HPDE6-E6E7 (cell line): ENCODE data around the gene SLC10A4.
"Not testable (repeated sequence)": the region's sequence is repeated elsewhere in the genome, so short reads cannot be mapped to it uniquely, and the experiment has no call there.

Experiments
- DNase-seq: peaks from one replicate; pipeline ENCODE4 v3.0.0; 2011; ENCODE audit warnings: missing footprints; ENCODE audit errors: extremely low spot score

Gene SLC10A4, protein sequence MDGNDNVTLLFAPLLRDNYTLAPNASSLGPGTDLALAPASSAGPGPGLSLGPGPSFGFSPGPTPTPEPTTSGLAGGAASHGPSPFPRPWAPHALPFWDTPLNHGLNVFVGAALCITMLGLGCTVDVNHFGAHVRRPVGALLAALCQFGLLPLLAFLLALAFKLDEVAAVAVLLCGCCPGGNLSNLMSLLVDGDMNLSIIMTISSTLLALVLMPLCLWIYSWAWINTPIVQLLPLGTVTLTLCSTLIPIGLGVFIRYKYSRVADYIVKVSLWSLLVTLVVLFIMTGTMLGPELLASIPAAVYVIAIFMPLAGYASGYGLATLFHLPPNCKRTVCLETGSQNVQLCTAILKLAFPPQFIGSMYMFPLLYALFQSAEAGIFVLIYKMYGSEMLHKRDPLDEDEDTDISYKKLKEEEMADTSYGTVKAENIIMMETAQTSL

DNA sequence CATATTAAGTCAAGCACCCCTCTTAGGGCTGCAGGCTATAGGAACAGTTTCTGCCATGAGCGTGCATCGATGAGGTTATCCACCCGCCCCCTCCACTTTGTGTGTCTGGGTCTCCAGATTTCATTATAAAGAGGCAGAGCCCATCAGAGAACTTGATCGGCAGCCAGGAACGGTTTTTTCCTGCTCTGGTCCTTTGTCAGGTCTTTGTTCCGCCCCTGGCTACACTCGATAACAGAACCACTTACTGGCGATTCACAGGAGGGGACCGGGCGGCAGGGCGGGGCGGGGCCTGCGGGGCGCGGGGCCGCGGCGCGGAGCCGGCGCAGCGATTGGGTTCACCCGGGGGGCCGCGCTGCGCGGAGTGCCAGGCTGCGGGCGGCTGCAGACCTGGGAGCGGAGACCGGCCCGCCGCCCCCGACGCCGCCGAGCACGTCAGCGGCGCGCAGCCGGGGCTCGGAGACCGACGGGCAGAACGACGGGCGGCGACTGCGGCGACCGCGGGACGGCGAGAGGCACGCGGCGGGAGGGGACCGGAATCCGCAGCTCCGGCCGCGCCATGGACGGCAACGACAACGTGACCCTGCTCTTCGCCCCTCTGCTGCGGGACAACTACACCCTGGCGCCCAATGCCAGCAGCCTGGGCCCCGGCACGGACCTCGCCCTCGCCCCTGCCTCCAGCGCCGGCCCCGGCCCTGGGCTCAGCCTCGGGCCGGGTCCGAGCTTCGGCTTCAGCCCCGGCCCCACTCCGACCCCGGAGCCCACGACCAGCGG lies at the start of gene SLC10A4:
SLC10A4 (plus strand) TSS at position 338 of the 771 bp plus-strand sequence; CDS start at position 557, 219 bp downstream.
- DNase-seq = no peak

DNA sequence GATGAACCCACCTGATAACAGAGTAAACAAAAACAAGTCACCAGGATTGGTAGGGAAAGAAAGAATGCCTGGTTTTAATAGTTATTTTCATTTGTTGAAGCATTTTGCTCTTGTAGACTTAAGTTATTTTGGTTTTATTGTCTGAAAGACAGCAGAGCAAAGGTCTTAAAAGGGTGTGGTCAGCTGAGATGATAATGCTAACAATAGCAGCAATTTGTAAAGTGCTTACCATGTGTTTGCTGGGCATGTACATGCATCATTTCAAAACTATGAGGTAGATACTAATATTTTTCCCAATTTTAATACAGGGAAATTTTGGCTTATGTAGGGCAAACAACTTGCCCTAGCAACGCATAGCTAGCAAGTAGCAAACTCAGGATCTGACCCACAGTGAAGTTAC lies 46.8 kb upstream of the SLC10A4 start:
- no peak for DNase-seq

DNA sequence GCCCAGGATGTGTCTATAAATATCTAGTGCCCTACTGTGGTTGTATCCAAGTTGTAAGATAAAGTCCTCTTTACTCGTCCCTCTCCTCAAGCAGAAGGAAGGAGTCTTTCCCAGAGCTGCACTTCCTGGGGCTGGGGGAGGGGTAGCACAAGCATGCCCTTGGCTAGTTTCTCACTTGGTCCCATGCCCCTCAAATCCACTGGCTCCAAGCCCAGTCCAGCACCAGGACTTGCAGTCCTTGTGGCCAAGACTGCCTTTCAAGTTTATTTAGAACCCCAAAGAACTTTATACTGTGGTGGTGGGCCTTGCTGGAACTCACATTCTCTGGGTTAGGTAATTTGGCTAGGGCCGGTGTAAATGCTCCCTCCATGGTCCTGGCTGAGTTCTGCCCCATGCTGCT lies 43.2 kb upstream of the SLC10A4 start:
- DNase-seq = no peak

DNA sequence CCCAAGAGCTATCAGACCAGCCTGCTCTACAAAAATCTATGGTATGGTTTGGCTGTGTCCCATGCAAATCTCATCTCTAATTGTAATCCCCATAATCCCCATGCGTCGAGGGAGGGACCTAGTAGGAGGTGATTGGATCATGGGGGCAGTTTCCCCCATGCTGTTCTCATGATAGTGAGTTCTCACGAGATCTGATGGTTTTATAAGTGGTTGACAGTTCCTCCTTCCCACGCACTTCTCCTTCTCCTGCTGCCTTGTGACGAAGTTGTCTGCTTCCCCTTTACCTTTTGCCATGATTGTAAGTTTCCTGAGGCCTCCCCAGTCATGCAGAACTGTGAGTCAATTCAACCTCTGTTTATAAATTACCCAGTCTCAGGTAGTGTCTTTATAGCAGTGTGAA lies 42.2 kb upstream of the SLC10A4 start:
- not testable (repeated sequence) for DNase-seq

DNA sequence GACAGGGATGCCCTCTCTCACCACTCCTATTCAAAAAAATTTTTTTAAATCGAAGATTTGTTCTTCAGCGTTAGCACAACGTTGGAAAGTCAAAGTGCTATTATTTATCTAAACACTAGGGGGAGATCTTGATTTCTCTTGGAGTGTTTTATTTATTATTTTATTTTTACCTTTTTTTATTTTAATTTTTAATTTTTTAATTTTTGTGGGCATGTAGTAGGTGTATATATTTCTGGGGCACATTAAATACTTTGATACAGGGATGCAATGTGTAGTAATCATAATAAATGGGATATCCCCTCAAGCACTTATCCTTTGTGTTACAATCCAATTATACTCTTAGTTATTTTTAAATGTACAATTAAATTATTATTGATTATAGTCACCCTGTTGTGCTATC lies 37.4 kb upstream of the SLC10A4 start:
- no peak for DNase-seq

DNA sequence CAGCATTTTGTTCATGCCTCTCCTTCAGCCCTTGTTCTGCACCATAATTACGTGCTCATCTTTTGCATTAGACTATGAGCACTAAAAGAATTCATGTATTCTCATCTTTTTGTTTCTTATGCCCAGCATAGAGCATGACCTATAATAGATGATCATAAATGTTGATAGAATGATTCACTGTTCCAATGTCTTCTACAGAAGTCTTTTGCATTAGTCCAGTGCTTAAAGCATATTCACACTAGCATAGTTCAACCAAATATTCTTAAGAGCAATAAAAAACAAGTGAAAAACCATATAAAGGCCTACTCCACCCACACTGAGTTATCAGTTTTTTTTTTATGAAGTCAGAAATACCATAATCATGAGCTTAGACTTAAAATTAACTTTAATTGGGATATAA lies 36.5 kb upstream of the SLC10A4 start:
- no peak for DNase-seq

DNA sequence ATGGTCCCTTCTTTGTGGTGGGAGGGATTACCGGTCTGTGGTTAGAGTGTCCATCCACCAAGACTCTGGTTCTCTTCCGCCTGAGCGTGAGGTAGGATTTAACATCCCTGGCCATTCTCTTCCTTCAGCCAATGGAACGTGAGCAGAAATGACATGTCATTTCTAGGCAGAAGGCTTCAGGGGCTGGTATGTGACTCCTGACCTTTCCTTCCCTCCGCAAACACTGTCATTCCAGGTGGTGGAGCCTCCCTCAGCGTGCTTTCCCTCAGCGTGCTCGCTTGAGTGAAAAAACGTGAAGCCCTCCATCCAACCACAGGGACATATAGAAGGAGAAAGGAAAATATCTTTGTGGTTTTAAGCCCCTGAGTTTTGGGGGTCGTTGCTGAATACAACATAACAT lies 34.0 kb upstream of the SLC10A4 start:
- no peak for DNase-seq

DNA sequence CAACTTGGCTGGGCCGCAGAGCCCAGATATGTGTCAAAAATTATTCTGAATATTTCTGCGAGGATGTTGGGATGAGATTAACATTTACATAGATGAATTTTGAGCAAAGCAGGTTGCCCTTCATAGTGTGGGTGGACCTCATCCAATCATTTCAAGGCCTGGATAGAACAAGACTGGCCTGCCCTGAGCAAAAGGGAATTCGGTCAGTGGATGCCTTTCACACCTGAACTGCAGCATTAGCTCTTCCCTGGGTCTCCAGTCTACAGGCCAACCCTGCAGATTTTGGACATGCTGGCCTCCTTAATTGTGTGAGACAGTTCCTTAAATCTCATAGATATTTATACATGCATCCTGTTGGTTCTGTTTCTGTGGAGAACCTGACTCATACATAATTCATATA lies 32.4 kb upstream of the SLC10A4 start:
- no peak for DNase-seq

DNA sequence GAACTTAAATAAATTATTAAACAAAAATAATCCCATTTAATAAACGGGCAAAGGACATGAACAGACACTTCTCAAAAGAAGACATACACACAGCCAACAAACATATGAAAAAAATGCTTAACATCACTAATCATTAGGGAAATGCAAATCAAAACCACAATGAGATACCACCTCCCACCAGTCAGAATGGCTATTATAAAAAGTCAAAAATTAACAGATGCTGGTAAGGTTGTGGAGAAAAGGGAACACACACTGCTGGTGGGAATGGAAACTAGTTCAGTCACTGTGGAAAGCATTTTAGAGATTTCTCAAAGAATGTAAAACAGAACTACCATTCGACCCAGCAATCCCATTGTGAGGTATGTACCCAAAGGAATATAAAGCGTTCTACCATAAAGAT lies 31.5 kb upstream of the SLC10A4 start:
- not testable (repeated sequence) for DNase-seq

DNA sequence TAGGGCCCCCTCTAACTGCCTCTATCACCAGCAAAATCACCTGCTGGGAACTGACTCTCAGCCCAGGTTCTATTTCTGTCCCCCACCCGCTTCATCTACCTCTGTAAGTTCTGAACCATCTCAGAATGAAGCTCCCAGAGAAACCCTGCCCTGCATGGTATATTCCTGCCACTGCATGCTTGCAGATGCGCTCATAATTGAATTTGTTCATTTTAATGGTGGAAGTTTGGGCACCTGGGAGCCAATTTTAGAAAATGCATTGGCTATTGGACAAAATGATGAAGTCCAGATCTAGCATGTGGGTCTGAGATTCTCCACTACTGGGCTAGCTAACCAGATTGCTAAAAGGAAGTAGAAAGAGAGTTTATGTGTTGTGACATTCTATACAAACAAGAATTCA lies 28.6 kb upstream of the SLC10A4 start:
- no peak for DNase-seq

DNA sequence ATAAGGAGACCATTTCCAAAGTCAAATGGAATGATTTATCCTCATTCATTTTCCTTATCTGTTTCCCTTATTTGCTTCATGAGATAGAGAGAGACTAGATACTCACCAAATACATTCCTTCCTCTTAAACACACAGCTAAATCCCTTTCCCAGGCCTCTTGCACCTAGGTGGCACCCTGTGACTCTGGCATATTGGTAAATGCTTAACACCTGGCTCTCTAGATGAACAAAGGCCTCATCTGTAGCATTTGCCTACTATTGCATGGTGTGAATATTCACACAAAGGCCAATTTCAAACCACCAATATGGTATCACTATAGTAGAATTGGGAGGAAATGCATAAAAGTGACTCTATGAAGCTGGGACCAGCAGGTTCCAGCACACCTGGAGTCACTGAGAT lies 22.1 kb upstream of the SLC10A4 start:
- DNase-seq = no peak

DNA sequence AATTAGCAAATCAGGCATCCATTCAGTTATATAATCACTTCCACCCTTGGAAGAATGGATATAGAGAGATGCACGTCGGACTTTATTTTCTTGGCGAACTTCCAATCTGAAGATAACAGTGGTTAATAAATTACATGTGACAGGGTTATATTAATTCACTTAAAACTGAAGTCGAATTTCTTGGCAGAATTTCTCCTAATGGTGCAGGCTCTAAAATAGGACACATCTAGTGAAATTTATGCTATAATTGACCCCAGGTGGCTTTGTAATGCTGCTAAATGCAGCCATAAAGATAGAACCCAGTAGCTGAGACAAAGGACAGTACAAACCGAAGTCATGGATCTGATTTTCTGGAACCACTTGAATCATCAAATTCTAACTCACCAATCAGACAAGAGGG lies 20.8 kb upstream of the SLC10A4 start:
- no peak for DNase-seq

DNA sequence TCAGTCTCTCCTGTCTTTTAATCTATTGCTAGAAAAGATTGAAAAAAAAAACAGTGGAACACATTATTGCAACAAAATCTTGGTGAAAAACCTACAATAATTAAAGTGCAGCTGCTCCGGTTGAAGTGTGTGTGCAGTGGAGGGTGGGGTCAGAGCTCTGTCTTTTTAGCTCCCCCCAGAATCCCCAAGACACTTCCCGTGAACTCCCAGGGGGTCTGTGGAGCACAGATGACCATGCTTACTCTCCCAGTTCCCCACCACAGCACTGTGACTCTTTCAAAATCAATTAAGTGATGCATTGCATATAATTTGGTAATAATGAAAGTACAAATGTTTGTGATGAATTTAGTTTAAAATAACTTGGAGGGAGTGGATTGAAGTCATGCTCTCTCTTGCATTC lies 15.7 kb upstream of the SLC10A4 start:
- DNase-seq = no peak

DNA sequence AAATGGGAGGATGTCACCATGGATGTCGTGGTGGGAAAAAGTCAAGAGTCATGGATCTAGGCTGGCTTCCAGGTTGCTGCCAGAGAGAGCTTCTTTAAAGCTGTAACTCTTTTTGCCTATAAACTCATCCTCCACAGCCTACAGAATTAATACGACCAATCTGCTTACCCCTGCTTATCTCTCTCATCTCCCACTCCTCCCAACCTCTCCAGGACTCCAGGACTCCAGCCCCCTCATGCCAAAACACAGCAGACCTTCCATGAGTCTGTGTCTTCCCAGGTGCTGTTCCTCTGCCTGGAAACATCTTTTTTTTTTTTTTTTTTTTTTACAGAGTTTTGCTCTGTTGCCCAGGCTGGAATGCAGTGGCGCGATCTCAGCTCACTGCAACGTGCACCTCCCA lies 15.3 kb upstream of the SLC10A4 start:
- no peak for DNase-seq

DNA sequence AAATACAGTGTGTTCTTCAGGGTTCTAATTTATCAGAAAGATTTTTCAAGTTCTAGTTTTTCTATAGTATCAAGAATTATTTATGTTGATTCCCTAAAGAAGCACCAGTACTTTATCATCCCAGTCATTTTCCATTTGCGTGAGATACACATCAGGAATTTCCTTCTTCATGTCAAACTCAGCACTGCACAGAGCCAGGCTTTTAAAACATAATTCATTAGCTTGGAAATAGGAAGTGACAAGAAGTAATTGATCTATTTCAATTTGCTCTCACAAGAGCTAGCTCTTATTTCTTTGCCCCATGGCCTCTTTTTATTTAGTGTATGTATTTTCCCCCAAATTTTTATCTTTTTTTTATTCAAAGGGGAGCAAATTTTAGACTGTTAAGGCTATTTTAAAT lies 13.0 kb upstream of the SLC10A4 start:
- DNase-seq = no peak

DNA sequence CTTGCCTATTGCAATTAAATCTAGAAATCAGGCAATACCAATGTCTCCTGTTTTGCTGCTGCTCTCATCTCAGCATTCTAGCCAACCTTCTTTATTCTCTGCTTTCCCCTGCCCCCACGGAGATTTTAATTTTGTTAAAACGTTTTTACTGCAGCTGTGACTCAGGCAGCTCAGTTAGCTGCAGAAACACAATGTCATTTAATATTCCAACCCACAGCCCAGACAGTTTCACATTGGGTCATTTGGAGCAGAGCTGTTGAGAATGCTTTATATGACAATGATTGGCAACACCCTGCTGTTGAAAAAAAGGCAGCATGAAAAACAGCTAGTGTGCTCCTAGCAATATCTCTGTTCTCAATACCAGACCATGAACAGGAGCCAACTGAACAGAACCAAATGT lies 12.6 kb upstream of the SLC10A4 start:
- no peak for DNase-seq

DNA sequence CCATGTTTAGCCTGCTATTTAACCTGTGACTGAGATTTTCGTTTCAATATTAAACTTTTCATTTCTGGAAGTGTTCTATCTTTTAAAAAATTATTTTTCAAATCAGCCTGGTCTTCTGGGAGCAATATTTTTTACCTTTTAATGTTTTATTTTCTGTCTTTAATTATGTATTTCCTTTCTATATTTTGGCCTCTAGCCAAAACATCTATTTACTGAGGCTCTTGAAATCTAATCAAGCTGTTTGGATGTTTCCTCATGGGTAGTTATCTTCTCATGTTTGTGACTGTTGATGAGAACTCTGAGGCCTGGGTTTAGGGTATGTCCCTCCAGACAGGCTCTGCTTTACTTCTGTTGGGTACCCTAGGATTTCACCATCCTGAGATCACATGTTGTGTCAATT lies 10.3 kb upstream of the SLC10A4 start:
- no peak for DNase-seq

DNA sequence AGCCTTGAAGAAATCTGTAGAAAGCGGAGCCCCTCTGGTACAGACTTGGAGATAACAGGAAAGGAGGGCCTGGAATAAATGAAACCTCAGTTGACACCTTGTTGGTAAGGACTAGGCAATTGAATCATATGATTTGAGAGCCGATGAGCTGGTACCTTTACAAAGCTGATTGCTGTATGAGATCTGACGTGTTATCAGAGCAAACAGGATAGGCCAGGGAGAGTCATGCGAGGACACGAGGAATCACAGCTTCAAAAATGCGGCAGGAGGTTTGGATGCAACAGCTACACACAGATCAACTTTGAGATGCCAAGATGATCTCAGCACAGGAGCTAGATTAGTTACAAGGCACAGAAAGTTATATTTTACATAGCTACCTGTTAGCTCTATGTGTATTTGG lies 7.4 kb upstream of the SLC10A4 start:
- DNase-seq = no peak

DNA sequence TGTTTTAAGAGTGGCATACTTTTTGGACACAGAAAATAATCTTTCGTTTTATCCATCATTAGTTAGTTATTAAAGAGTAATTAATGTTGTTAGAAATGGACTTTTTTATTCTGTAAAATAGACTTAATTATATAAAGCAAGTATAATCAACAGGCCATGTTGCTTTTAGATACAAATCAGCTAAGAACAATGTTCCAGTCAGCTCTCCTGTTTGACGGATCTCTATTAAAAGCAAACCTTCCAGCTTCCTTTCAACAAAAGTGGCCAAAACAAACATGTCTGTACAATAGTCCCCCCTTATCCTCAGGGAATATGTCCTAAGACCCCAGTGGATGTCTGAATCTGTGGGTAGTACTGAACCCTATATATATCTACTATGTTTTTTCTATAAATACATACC lies 4.9 kb upstream of the SLC10A4 start:
- no peak for DNase-seq

DNA sequence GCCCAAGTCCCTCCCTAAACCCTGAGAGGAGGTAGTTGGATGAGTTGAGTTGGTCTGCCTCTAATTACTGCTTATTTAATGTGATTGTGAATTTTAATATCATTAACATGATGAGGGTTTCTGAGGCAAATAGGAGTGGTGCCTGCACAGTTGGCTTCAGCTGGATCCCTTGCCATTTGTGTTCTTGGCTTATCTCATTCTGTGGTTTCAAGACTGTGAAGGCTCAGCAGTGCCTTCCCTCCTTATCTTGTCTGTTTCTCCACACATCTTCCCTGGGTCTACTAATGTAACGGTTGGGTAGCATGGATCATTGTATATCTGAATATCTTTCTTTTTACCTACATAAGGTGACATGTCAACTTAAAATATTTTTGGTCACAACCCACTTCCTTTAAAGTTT lies 1.6 kb upstream of the SLC10A4 start:
- DNase-seq = no peak

DNA sequence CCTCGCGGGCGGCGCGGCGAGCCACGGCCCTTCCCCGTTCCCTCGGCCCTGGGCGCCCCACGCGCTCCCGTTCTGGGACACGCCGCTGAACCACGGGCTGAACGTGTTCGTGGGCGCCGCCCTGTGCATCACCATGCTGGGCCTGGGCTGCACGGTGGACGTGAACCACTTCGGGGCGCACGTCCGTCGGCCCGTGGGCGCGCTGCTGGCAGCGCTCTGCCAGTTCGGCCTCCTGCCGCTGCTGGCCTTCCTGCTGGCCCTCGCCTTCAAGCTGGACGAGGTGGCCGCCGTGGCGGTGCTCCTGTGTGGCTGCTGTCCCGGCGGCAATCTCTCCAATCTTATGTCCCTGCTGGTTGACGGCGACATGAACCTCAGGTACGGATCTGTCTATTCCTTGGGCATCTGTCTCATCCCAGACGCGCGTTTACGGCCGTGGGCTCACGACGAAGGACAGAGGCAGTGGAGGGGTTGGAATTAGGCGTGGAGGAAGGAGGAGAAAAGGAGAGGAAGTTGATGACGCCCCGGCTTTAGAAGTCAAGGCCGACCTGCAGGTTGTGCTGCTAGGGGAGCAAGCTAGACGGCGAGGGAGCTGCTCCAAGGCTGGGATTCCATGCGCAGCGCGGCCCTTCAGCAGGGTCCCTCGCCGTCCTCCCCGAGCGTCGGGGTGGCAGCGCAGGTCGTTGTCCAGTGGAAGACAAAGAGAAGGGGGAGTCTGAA lies 792 bp downstream of the SLC10A4 start:
- no peak for DNase-seq

DNA sequence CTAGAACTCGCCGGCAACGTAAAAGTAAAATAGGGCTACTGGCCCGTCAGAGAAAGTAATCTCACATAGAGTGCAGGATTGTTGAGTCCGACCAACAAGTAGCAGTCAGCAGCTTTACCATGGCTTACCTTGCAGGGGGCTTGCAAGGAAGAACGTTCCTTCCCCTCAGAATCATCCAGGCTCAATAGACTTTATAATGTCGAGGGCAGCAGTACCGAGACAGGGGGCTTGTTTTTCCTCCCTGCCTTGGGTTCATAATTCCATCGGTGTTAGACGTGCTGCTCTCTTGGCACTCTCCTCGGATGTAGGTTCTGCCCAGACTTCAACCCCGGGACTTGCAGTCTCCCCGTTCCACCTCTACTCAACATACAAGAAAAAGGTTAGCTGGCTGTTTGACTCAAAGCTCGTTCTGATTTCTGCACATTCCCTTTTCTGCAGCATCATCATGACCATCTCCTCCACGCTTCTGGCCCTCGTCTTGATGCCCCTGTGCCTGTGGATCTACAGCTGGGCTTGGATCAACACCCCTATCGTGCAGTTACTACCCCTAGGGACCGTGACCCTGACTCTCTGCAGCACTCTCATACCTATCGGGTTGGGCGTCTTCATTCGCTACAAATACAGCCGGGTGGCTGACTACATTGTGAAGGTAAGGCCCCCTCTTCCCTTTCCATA lies 1.5 kb downstream of the SLC10A4 start:
- DNase-seq = no peak
